ENCODE measurements around the gene CDKL2. TPM values are rescaled to one million over a fixed set of nuclear protein-coding genes. Genes with fewer than 3 reads are reported as not detected.

Gene CDKL2
- total and polyA plus RNA-seq, 8 donors: 0.19 to 11.6 (median 0.52) TPM; not detected in 2

GRCh38 chr4:75596061-75596460, 34.3 kb downstream of the CDKL2 start:
- H3K4me1 ChIP-seq: no peaks in the 10 kb centered on the region
- H3K36me3 ChIP-seq: peaks cover 0 to 10% (median 0%) of the 10 kb centered on the region in 4 donors
- H3K9me3 ChIP-seq: no peaks in the 10 kb centered on the region
- WGBS, 5 donors: 79 to 86% (median 83%) methylated on average over 3 of the region's 3 CpGs
- H3K4me3 ChIP-seq: no peak overlapping the region
- DNase-seq: no peak
- intact Hi-C loops (cut with DNase I; ENCODE audit: low total_unique reads): no loop called here
- H3K27ac ChIP-seq: no peak overlapping the region
- no peaks in the 10 kb centered on the region for H3K27me3 ChIP-seq
- TF ChIP-seq POLR2AphosphoS5 (IDR thresholded peaks at IDR 0.05) (no peak), CTCF (IDR thresholded peaks at IDR 0.05) (no peak), POLR2A (IDR thresholded peaks at IDR 0.05) (no peak), EP300 (IDR thresholded peaks at IDR 0.05) (no peak)

- no peaks in the 10 kb centered on the region for H3K9me3 ChIP-seq
- H3K36me3 ChIP-seq: peaks cover 0 to 14% (median 0%) of the 10 kb centered on the region in 4 donors
- TF ChIP-seq POLR2AphosphoS5 (IDR thresholded peaks at IDR 0.05) (no peak), CTCF (IDR thresholded peaks at IDR 0.05) (no peak), POLR2A (IDR thresholded peaks at IDR 0.05) (no peak), EP300 (IDR thresholded peaks at IDR 0.05) (no peak)
- DNase-seq: no peak
- H3K27me3 ChIP-seq: no peaks in the 10 kb centered on the region
- no peaks in the 10 kb centered on the region for H3K4me1 ChIP-seq
- H3K4me3 ChIP-seq: no peak overlapping the region
- H3K27ac ChIP-seq: no peak overlapping the region
- 41 to 82% (median 53%) methylated on average over 1 of the region's 1 CpG for WGBS, 5 donors
- intact Hi-C loops (cut with DNase I; ENCODE audit: low total_unique reads): no loop called here
These were observed 36.9 kb downstream of the CDKL2 start for GRCh38 chr4:75593393-75593792.

DNA sequence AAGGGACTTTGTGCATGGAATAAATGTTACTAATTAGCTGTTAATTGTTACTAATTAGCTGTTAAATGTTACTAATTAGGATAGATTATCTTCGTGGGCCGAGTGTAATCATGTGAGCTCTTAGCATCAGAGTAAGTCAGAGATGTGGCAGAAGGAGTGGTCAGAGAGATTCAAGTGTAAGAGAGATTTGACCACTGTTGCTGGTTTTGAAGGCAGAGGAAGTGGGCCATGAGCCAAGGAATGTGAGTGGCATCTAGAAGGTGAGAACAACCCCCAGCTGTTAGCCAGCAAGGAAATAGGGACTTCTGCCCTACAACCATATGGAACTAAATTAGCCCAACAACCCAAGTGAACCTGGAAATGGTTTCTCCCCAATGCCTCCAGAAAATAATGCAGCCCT, 46.3 kb downstream of the CDKL2 start:
- no peak for TF ChIP-seq POLR2AphosphoS5 (IDR thresholded peaks at IDR 0.05)
- TF ChIP-seq EP300 (IDR thresholded peaks at IDR 0.05): no peak
- TF ChIP-seq POLR2A (IDR thresholded peaks at IDR 0.05): no peak
- TF ChIP-seq CTCF (IDR thresholded peaks at IDR 0.05): no peak
- WGBS, 5 donors: 79 to 90% (median 88%) methylated on average over 2 of the region's 2 CpGs
- intact Hi-C loops (cut with DNase I; ENCODE audit: low total_unique reads): no loop called here
- Histone ChIP-seq H3K36me3 (no peaks in the 10 kb centered on the region), H3K4me1 (no peaks in the 10 kb centered on the region), H3K4me3 (no peak overlapping the region), H3K9me3 (no peaks in the 10 kb centered on the region), H3K27ac (no peak overlapping the region), H3K27me3 (no peaks in the 10 kb centered on the region)
- DNase-seq: no peak

DNA sequence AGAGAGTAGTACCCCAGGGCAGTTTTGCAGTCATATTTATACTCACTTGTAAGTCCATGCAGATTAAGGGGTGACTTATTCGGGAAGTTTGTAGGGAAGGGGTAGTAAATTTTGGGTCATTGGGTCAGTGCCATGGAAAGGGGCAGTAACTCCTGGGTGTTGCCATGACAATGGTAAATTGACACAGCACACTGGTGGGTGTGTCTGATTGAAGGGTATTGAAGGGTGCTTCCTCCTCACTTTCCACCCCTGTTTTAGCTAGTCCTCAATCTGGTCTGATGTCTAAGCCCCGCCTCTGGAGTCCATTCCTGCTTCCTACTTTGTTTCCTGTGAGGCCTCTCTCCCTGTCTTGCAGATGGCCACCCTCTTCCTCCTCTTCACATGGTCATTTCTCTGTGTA, 62.6 kb downstream of the CDKL2 start:
- H3K27ac ChIP-seq: no peak overlapping the region
- no peak overlapping the region for H3K4me3 ChIP-seq
- 81 to 94% (median 91%) methylated on average over 2 of the region's 2 CpGs for WGBS, 5 donors
- no peaks in the 10 kb centered on the region for H3K36me3 ChIP-seq
- no peak for TF ChIP-seq POLR2A (IDR thresholded peaks at IDR 0.05)
- TF ChIP-seq POLR2AphosphoS5 (IDR thresholded peaks at IDR 0.05): no peak
- intact Hi-C loops (cut with DNase I; ENCODE audit: low total_unique reads): no loop called here
- H3K9me3 ChIP-seq: no peaks in the 10 kb centered on the region
- no peak for DNase-seq
- H3K27me3 ChIP-seq: peaks cover 0 to 4% (median 0%) of the 10 kb centered on the region in 3 donors
- no peaks in the 10 kb centered on the region for H3K4me1 ChIP-seq

GRCh38 chr4:75566911-75567310, 63.4 kb downstream of the CDKL2 start:
- 85 to 93% (median 89%) methylated on average over 1 of the region's 1 CpG for WGBS, 5 donors
- intact Hi-C loops (cut with DNase I; ENCODE audit: low total_unique reads): no loop called here

More at GRCh38 chr4:75566911-75567310, 63.4 kb downstream of the CDKL2 start:
- Histone ChIP-seq H3K4me3 (no peak overlapping the region), H3K27me3 (peaks cover 0 to 4% (median 0%) of the 10 kb centered on the region in 3 donors), H3K4me1 (no peaks in the 10 kb centered on the region), H3K36me3 (no peaks in the 10 kb centered on the region), H3K27ac (no peak overlapping the region), H3K9me3 (no peaks in the 10 kb centered on the region)
- DNase-seq: no peak
- TF ChIP-seq POLR2A (IDR thresholded peaks at IDR 0.05) (no peak), EP300 (IDR thresholded peaks at IDR 0.05) (no peak), POLR2AphosphoS5 (IDR thresholded peaks at IDR 0.05) (no peak), CTCF (IDR thresholded peaks at IDR 0.05) (no peak)
